ENCODE data around the gene PALS1.
A peak's percentile ranks its signal among the peaks of the same experiment; 100 is the strongest.

PALS1 gene

DNA sequence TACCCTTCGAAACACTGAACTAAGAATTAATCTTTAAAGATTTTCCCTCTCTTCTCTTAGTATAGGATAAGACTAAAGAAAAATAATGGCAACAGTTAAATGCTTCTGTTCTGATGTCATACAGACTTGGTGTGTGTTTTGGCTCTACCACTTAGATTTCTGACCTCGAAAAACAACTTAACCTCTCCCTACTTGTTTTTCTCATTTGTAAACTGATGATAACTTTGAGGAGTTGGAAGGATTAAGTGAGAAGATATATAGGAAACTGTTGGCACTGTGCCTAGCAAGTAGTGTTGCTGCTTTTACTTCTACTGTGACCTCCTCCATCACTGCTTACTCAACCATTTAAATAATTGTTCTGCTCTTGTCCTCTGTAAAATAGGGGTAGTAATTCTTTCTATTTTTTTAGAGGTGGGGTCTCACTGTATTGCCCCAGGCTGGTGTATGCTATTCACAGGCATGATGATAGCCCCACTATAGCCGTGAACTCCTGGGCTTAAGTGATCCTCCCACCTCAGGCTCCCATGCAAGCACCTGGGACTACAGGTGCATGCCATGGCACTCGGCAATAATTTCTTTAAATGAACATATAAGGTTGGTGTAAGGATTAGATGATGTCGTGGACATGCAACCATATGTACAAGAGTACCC, 22.4 kb downstream of the PALS1 start (continued):
- no peak for TF ChIP-seq PRDM2 (tag by site-specific recombination; IDR thresholded peaks at IDR 0.05; ENCODE audit: borderline replicate concordance)
- 0 out of 2 replicates have a peak, but pooled peaks have one; percentile 32 for TF ChIP-seq ZNF639 (tag by site-specific recombination; IDR thresholded peaks at IDR 0.05)
- peak; percentile 74 for TF ChIP-seq ZXDB (tag by site-specific recombination; IDR thresholded peaks at IDR 0.05)
- no peak for TF ChIP-seq ZNF362 (tag by site-specific recombination; IDR thresholded peaks at IDR 0.05)
- 0 out of 2 replicates have a peak, but pooled peaks have one; percentile 26 for TF ChIP-seq MZF1 (tag by site-specific recombination; IDR thresholded peaks at IDR 0.05; ENCODE audit: borderline replicate concordance)
- TF ChIP-seq SCRT1 (tag by site-specific recombination; IDR thresholded peaks at IDR 0.05; ENCODE audit: borderline replicate concordance): peak; percentile 63; the same call in 1 of the 2 replicates
- TF ChIP-seq PRDM10 (tag by site-specific recombination; IDR thresholded peaks at IDR 0.05): peak; percentile 66
- TF ChIP-seq, protein P1, sequence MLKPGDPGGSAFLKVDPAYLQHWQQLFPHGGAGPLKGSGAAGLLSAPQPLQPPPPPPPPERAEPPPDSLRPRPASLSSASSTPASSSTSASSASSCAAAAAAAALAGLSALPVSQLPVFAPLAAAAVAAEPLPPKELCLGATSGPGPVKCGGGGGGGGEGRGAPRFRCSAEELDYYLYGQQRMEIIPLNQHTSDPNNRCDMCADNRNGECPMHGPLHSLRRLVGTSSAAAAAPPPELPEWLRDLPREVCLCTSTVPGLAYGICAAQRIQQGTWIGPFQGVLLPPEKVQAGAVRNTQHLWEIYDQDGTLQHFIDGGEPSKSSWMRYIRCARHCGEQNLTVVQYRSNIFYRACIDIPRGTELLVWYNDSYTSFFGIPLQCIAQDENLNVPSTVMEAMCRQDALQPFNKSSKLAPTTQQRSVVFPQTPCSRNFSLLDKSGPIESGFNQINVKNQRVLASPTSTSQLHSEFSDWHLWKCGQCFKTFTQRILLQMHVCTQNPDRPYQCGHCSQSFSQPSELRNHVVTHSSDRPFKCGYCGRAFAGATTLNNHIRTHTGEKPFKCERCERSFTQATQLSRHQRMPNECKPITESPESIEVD (tag by site-specific recombination; IDR thresholded peaks at IDR 0.05): peak; percentile 97
- TF ChIP-seq ZIC2 (tag by site-specific recombination; IDR thresholded peaks at IDR 0.05): no peak
- TF ChIP-seq KLF10 (tag by site-specific recombination; IDR thresholded peaks at IDR 0.05): no peak
- peak; percentile 69; the same call in 1 of the 2 replicates for TF ChIP-seq IKZF3 (tag by site-specific recombination; IDR thresholded peaks at IDR 0.05)
- TF ChIP-seq, protein P2, sequence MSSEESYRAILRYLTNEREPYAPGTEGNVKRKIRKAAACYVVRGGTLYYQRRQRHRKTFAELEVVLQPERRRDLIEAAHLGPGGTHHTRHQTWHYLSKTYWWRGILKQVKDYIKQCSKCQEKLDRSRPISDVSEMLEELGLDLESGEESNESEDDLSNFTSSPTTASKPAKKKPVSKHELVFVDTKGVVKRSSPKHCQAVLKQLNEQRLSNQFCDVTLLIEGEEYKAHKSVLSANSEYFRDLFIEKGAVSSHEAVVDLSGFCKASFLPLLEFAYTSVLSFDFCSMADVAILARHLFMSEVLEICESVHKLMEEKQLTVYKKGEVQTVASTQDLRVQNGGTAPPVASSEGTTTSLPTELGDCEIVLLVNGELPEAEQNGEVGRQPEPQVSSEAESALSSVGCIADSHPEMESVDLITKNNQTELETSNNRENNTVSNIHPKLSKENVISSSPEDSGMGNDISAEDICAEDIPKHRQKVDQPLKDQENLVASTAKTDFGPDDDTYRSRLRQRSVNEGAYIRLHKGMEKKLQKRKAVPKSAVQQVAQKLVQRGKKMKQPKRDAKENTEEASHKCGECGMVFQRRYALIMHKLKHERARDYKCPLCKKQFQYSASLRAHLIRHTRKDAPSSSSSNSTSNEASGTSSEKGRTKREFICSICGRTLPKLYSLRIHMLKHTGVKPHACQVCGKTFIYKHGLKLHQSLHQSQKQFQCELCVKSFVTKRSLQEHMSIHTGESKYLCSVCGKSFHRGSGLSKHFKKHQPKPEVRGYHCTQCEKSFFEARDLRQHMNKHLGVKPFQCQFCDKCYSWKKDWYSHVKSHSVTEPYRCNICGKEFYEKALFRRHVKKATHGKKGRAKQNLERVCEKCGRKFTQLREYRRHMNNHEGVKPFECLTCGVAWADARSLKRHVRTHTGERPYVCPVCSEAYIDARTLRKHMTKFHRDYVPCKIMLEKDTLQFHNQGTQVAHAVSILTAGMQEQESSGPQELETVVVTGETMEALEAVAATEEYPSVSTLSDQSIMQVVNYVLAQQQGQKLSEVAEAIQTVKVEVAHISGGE (tag by site-specific recombination; conservative IDR thresholded peaks at IDR 0.05; ENCODE audit: low read depth): no peak
- TF ChIP-seq ZNF768 (tag by site-specific recombination; IDR thresholded peaks at IDR 0.05): no peak
- no peak for TF ChIP-seq ZNF621 (tag by site-specific recombination; IDR thresholded peaks at IDR 0.05)
- peak; percentile 88 for TF ChIP-seq ZNF843 (tag by site-specific recombination; IDR thresholded peaks at IDR 0.05)
- TF ChIP-seq, protein P3, sequence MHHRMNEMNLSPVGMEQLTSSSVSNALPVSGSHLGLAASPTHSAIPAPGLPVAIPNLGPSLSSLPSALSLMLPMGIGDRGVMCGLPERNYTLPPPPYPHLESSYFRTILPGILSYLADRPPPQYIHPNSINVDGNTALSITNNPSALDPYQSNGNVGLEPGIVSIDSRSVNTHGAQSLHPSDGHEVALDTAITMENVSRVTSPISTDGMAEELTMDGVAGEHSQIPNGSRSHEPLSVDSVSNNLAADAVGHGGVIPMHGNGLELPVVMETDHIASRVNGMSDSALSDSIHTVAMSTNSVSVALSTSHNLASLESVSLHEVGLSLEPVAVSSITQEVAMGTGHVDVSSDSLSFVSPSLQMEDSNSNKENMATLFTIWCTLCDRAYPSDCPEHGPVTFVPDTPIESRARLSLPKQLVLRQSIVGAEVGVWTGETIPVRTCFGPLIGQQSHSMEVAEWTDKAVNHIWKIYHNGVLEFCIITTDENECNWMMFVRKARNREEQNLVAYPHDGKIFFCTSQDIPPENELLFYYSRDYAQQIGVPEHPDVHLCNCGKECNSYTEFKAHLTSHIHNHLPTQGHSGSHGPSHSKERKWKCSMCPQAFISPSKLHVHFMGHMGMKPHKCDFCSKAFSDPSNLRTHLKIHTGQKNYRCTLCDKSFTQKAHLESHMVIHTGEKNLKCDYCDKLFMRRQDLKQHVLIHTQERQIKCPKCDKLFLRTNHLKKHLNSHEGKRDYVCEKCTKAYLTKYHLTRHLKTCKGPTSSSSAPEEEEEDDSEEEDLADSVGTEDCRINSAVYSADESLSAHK (tag by site-specific recombination; IDR thresholded peaks at IDR 0.05): 0 out of 2 replicates have a peak, but pooled peaks have one; percentile 15
- TF ChIP-seq ZNF266 (tag by site-specific recombination; IDR thresholded peaks at IDR 0.05; ENCODE audit: low read depth): no peak
- TF ChIP-seq ZNF701 (tag by site-specific recombination; IDR thresholded peaks at IDR 0.05): no peak
